DND-41 (cell line): ENCODE results near the gene SCYGR3.

Experiments used
- CTCF ChIP-seq: IDR thresholded peaks from 2 replicates; pipeline ENCODE4 v1.5.1; 2012; ENCODE audit warnings: borderline replicate concordance, low read length, moderate library complexity, mild to moderate bottlenecking; ENCODE audit not compliant: poor library complexity, severe bottlenecking; ENCODE audit errors: extremely low read depth
- EZH2 ChIP-seq: IDR thresholded peaks from 3 replicates; pipeline ENCODE4 v1.6.1; 2012; ENCODE audit warnings: borderline replicate concordance, low read depth, mild to moderate bottlenecking, moderate library complexity, low read length, inconsistent platforms; ENCODE audit not compliant: severe bottlenecking

GRCh38 chr2:227625420-227625819, 10.8 kb upstream of the SCYGR3 start:
- TF ChIP-seq CTCF, result no peak
- no peak for TF ChIP-seq EZH2
